Measurements from ENCODE around the gene ATP6AP1. TPM values are rescaled to one million over a fixed set of nuclear protein-coding genes. Genes with fewer than 3 reads are reported as not detected.

The ATP6AP1 gene
- total RNA-seq, 1 donor from 2014 or later, result 78.3 TPM

GRCh38 chrX:154484255-154485149 lies 56.0 kb downstream of the ATP6AP1 start:
- H3K4me3 ChIP-seq (ENCODE audit: low read depth, low read length), result no peak overlapping the region
- TF ChIP-seq CTCF (IDR thresholded peaks at IDR 0.05; ENCODE audit: insufficient read depth, low read length, poor library complexity, severe bottlenecking), result no peak
- H3K36me3 ChIP-seq (ENCODE audit: control insufficient read depth, insufficient read depth, low read length), result no peaks in the 10 kb centered on the region
- no peaks in the 10 kb centered on the region for H3K27me3 ChIP-seq (ENCODE audit: control insufficient read depth, insufficient read depth, low read length)
- DNase-seq (ENCODE audit: low read depth), result no peak

- Histone ChIP-seq H3K36me3 (ENCODE audit: control insufficient read depth, insufficient read depth, low read length) (no peaks in the 10 kb centered on the region), H3K27me3 (ENCODE audit: control insufficient read depth, insufficient read depth, low read length) (no peaks in the 10 kb centered on the region), H3K4me3 (ENCODE audit: low read depth, low read length) (peak overlapping the region; percentile 55)
- DNase-seq (ENCODE audit: low read depth), result no peak
- TF ChIP-seq CTCF (IDR thresholded peaks at IDR 0.05; ENCODE audit: insufficient read depth, low read length, poor library complexity, severe bottlenecking), result no peak
Measured at GRCh38 chrX:154485150-154486051, 56.9 kb downstream of the ATP6AP1 start.

GRCh38 chrX:154486052-154486395 lies 57.5 kb downstream of the ATP6AP1 start:
- no peak for DNase-seq (ENCODE audit: low read depth)
- peak overlapping the region; percentile 55 for H3K4me3 ChIP-seq (ENCODE audit: low read depth, low read length)
- no peaks in the 10 kb centered on the region for H3K27me3 ChIP-seq (ENCODE audit: control insufficient read depth, insufficient read depth, low read length)
- H3K36me3 ChIP-seq (ENCODE audit: control insufficient read depth, insufficient read depth, low read length), result no peaks in the 10 kb centered on the region
- TF ChIP-seq CTCF (IDR thresholded peaks at IDR 0.05; ENCODE audit: insufficient read depth, low read length, poor library complexity, severe bottlenecking), result no peak

Other genes starting within 250 kb of the ATP6AP1 start
- gene OPN1MW, start 246.1 kb upstream of the ATP6AP1 start, total RNA-seq, result not detected in 2 replicates
- gene OPN1MW2, start 208.9 kb upstream of the ATP6AP1 start, total RNA-seq, result not detected in 2 replicates
- not detected in 2 replicates for gene OPN1MW3, start 171.1 kb upstream of the ATP6AP1 start, total RNA-seq
- gene TEX28, start 133.6 kb upstream of the ATP6AP1 start, total RNA-seq, result not detected in 2 replicates
- not detected in 2 replicates for gene TKTL1, start 132.9 kb upstream of the ATP6AP1 start, total RNA-seq
- gene FLNA, start 54.0 kb upstream of the ATP6AP1 start, total RNA-seq, result 2,357 and 2,761 TPM in 2 replicates
- gene EMD, start 49.4 kb upstream of the ATP6AP1 start, total RNA-seq, result 56.2 and 60.5 TPM in 2 replicates
- gene RPL10, start 30.3 kb upstream of the ATP6AP1 start, total RNA-seq, result 8,307 and 11,298 TPM in 2 replicates
- gene DNASE1L1, start 19.4 kb upstream of the ATP6AP1 start, total RNA-seq, result 15.5 and 16.6 TPM in 2 replicates
- gene TAFAZZIN, start 17.1 kb upstream of the ATP6AP1 start, total RNA-seq, result 55.2 and 62.0 TPM in 2 replicates
- 113 and 121 TPM in 2 replicates for gene GDI1, start 8.5 kb downstream of the ATP6AP1 start, total RNA-seq
- gene FAM50A, start 15.5 kb downstream of the ATP6AP1 start, total RNA-seq, result 79.1 and 80.0 TPM in 2 replicates
- gene PLXNA3, start 29.6 kb downstream of the ATP6AP1 start, total RNA-seq, result 16.7 and 34.7 TPM in 2 replicates
- 27.9 and 28.8 TPM in 2 replicates for gene LAGE3, start 50.6 kb downstream of the ATP6AP1 start, total RNA-seq
- 48.3 and 55.9 TPM in 2 replicates for gene UBL4A, start 57.9 kb downstream of the ATP6AP1 start, total RNA-seq
- 20.3 and 37.9 TPM in 2 replicates for gene SLC10A3, start 62.0 kb downstream of the ATP6AP1 start, total RNA-seq
- gene FAM3A, start 87.6 kb downstream of the ATP6AP1 start, total RNA-seq, result 30.3 and 32.3 TPM in 2 replicates
- 39.2 and 47.0 TPM in 2 replicates for gene G6PD, start 118.2 kb downstream of the ATP6AP1 start, total RNA-seq
- gene IKBKG, start 118.9 kb downstream of the ATP6AP1 start, total RNA-seq, result 14.6 and 16.7 TPM in 2 replicates
- gene CTAG1A, start 156.5 kb downstream of the ATP6AP1 start, total RNA-seq, result not detected in 2 replicates
- not detected in 2 replicates for gene CTAG1B, start 190.6 kb downstream of the ATP6AP1 start, total RNA-seq
- gene CTAG2, start 224.9 kb downstream of the ATP6AP1 start, total RNA-seq, result not detected in 2 replicates

All from kidney epithelial cell (primary cell).